Measurements from ENCODE around the gene MIPOL1. TPM values are rescaled to one million over a fixed set of nuclear protein-coding genes. Genes with fewer than 3 reads are reported as not detected.

MIPOL1 gene
- total RNA-seq, 1 donor from 2014 or later, result 18.4 TPM

DNA sequence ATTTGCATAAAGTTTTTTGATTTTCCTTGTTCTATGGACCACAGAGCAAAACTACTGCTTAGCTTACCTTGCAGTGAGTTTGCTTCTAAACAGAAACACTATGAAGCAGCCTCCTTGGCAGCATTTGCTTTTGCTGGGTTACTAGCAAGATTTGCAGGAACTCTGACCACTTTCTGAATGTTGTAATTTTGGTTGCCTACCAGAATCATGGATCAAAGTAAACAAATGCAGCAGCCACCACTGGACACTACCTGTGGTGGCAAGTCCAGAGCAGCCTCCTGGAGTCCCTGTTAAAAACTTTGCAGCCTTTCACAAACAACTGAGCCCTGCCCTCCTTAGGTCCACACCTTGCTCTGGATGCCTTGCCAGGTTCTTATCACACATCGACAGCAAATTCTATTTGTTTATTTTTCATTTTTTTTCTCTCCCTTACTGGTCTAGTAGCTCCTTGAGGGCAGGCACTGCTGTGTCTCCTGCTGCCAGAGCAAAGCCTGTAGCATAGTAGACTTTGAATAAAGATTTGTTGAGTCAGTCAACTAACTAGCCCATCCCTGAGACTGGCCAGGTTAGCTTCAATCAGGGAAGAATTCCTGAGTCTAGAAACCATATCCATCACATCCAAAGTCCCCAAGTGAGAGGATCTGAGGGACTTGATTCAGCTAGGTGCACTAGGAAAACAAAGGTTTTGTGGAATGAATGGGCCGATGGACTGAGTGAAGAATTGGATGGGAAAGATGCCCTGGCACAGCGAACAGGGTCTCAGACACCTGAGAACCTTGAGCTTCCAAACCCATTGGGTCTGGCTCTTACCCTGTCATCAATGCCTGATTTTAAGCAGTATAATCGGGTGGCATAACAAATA is 403.4 kb downstream of the MIPOL1 start:
- Mint-ChIP-seq H3K27me3 (ENCODE audit: insufficient read depth, low read depth) (peaks cover 71% of the 10 kb centered on the region), H3K4me1 (peaks cover 28% of the 10 kb centered on the region), H3K9me3 (peaks cover 2% of the 10 kb centered on the region), H3K27ac (no peak overlapping the region), H3K36me3 (no peaks in the 10 kb centered on the region), H3K4me3 (no peak overlapping the region)
- peaks cover 34% of the 10 kb centered on the region for H4K20me1 ChIP-seq (ENCODE audit: low read depth)
- TF ChIP-seq EZH2 (IDR thresholded peaks at IDR 0.05) (no peak), EZH2phosphoT487 (IDR thresholded peaks at IDR 0.05) (no peak)
- TF ChIP-seq, protein P1, sequence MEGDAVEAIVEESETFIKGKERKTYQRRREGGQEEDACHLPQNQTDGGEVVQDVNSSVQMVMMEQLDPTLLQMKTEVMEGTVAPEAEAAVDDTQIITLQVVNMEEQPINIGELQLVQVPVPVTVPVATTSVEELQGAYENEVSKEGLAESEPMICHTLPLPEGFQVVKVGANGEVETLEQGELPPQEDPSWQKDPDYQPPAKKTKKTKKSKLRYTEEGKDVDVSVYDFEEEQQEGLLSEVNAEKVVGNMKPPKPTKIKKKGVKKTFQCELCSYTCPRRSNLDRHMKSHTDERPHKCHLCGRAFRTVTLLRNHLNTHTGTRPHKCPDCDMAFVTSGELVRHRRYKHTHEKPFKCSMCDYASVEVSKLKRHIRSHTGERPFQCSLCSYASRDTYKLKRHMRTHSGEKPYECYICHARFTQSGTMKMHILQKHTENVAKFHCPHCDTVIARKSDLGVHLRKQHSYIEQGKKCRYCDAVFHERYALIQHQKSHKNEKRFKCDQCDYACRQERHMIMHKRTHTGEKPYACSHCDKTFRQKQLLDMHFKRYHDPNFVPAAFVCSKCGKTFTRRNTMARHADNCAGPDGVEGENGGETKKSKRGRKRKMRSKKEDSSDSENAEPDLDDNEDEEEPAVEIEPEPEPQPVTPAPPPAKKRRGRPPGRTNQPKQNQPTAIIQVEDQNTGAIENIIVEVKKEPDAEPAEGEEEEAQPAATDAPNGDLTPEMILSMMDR (IDR thresholded peaks at IDR 0.05), result no peak
- no peak overlapping the region for H3K4me3 ChIP-seq
- H3K27ac ChIP-seq, result no peak overlapping the region
- H2AFZ ChIP-seq (replicated peaks), result no peak overlapping the region
- peaks cover 24% of the 10 kb centered on the region for H3K4me1 ChIP-seq
- H3K9me3 ChIP-seq (ENCODE audit: low read depth), result no peaks in the 10 kb centered on the region
- no peak overlapping the region for H3K4me2 ChIP-seq
- no peak for DNase-seq (ENCODE audit: low spot score)
- H3F3A ChIP-seq (ENCODE audit: low read depth), result peaks cover 41% of the 10 kb centered on the region
- no peaks in the 10 kb centered on the region for H3K79me2 ChIP-seq (ENCODE audit: low read depth)
- H3K36me3 ChIP-seq, result no peaks in the 10 kb centered on the region
- H3K9ac ChIP-seq, result no peak overlapping the region
- H3K27me3 ChIP-seq, result peaks cover 100% of the 10 kb centered on the region

DNA sequence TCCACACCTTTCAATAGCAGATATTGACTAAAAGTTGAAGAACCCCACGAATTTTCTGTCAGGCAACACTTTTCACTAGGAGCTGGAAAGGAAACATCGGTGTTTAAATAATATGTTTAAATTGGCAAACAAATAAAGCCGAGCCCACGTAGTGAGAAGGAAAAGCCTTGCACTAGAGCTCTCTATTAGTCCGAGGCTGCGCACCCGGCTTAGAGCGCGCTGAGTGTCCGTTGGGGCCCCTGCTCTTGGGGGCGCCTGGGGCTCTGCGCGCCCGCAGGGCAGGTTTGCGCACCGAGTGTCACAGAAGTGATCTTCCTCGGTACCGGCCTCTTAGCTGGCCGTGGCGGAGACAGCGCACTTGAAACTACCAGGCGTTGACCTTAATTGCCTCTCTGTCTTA is 404.1 kb downstream of the MIPOL1 start:
- Mint-ChIP-seq H3K27ac (no peak overlapping the region), H3K4me3 (no peak overlapping the region), H3K4me1 (peaks cover 21% of the 10 kb centered on the region), H3K36me3 (no peaks in the 10 kb centered on the region), H3K9me3 (peaks cover 2% of the 10 kb centered on the region), H3K27me3 (ENCODE audit: insufficient read depth, low read depth) (peaks cover 63% of the 10 kb centered on the region)
- Histone ChIP-seq H3K79me2 (ENCODE audit: low read depth) (no peaks in the 10 kb centered on the region), H3F3A (ENCODE audit: low read depth) (peaks cover 33% of the 10 kb centered on the region), H3K36me3 (no peaks in the 10 kb centered on the region), H3K9ac (no peak overlapping the region), H4K20me1 (ENCODE audit: low read depth) (peaks cover 26% of the 10 kb centered on the region), H3K9me3 (ENCODE audit: low read depth) (no peaks in the 10 kb centered on the region), H3K27me3 (peaks cover 100% of the 10 kb centered on the region), H3K4me3 (no peak overlapping the region), H3K4me1 (peaks cover 18% of the 10 kb centered on the region), H3K4me2 (no peak overlapping the region), H2AFZ (replicated peaks) (no peak overlapping the region), H3K27ac (no peak overlapping the region)
- TF ChIP-seq, protein P1 (IDR thresholded peaks at IDR 0.05), result no peak
- TF ChIP-seq EZH2phosphoT487 (IDR thresholded peaks at IDR 0.05) (no peak), EZH2 (IDR thresholded peaks at IDR 0.05) (no peak)
- DNase-seq (ENCODE audit: low spot score), result no peak

Small RNA genes lying within 50 kb of the gene (small RNA-seq; reads per million reads assigned to genes)
- gene RNU6-273P (not detected), gene RNU6-886P (not detected)

Other genes with a start within 250 kb of the MIPOL1 start
- 5.3 and 6.4 TPM in 2 replicates for gene SLC25A21, start 25.3 kb upstream of the MIPOL1 start, total RNA-seq (ENCODE audit: low replicate concordance)